K562 (cell line): ENCODE data around the gene COQ5. TPM values are rescaled to one million over a fixed set of nuclear protein-coding genes. Genes with fewer than 3 reads are reported as not detected.
"Not testable (repeated sequence)": the region's sequence is repeated elsewhere in the genome, so short reads cannot be mapped to it uniquely, and the experiment has no call there.

Source experiments
- ATAC-seq: fragments of 200-7000 bp; cut with Tn5 transposase; 3 replicates; pipeline ENCODE4 v1.9.1; 2020; ENCODE audit warnings: moderate library complexity
- BruUV-seq: library from RNA; stranded (reverse); fragments of 400-500 nt; replicated peaks from 2 replicates; lab custom pipeline; 2021; lab: Mats Ljungman, UMichigan
- CTCF ChIA-PET: fragments of 300-600 bp; formaldehyde crosslinking; extraction: SDS; loops from one replicate; lab custom pipeline; 2021; ENCODE audit warnings: low intra/inter-chr PET ratio; lab: Yijun Ruan, JAX
- POLR2A ChIA-PET: fragments of 300-600, 350-650 bp; sonication (Branson Sonifier 250); formaldehyde crosslinking; extraction: SDS; loops from one replicate; lab custom pipeline; 2021; ENCODE audit warnings: antibody characterized with exemption, inconsistent platforms; lab: Yijun Ruan, JAX
- DNase-seq, 4 experiments: peaks; one replicate each; pipeline versions ENCODE4 v3.0.0 to v3.0.0-alpha.2; 2011 to 2018; ENCODE audit warnings: low spot score in 3 of 4, mixed read lengths in 3 of 4; ENCODE audit errors: extremely low read depth in 1 of 4
- FAIRE-seq: peaks from 2 replicates; lab custom pipeline; 2011; peaks lifted over from hg19 to GRCh38; lab: Jason Lieb, UNC
- H2AFZ ChIP-seq: 2 replicates; pipeline ENCODE4 v1.6.0; 2011; ENCODE audit warnings: low read depth, low read length, control low read depth, inconsistent platforms
- H3K27ac ChIP-seq: fragments of 200-600 bp; 3 replicates; pipeline ENCODE4 v1.8.0; 2011; ENCODE audit warnings: low read depth, mild to moderate bottlenecking, control low read depth, inconsistent platforms, low read length, moderate library complexity, mixed read lengths; ENCODE audit errors: extremely low read depth
- H3K27me3 ChIP-seq, 2 experiments: fragments of 300-600 bp in 1 of 2; 2 replicates in 1 of 2; 3 replicates in 1 of 2; pipeline versions ENCODE4 v1.6.0 to v1.8.0; 2011; ENCODE audit warnings: inconsistent platforms in 2 of 2, low read length in 2 of 2, mild to moderate bottlenecking in 1 of 2, mixed read lengths in 1 of 2, moderate library complexity in 1 of 2; ENCODE audit not compliant: control insufficient read depth in 2 of 2, insufficient read depth in 2 of 2
- H3K36me3 ChIP-seq: fragments of 300-600 bp; 3 replicates; pipeline ENCODE4 v1.8.0; 2011; ENCODE audit warnings: mild to moderate bottlenecking, low read length, inconsistent platforms; ENCODE audit not compliant: control insufficient read depth, insufficient read depth
- H3K4me1 ChIP-seq, 2 experiments: fragments of 200-600 bp in 1 of 2; replicated peaks in 1 of 2; 2 replicates in 1 of 2; 3 replicates in 1 of 2; pipeline versions ENCODE4 v1.5.1 to v1.8.0; 2011; ENCODE audit warnings: inconsistent platforms in 2 of 2, low read length in 2 of 2, mild to moderate bottlenecking in 1 of 2, mixed read lengths in 1 of 2, moderate library complexity in 1 of 2; ENCODE audit not compliant: control insufficient read depth in 2 of 2, insufficient read depth in 2 of 2
- H3K4me2 ChIP-seq: 2 replicates; pipeline ENCODE4 v1.6.1; 2011; ENCODE audit warnings: low read length, control low read depth, inconsistent platforms, mixed read lengths; ENCODE audit not compliant: insufficient read depth
- H3K4me3 ChIP-seq: fragments of 200-600 bp; sonication (generic), shearing (Covaris generic); 2 replicates; pipeline ENCODE4 v1.5.1; 2016; ENCODE audit warnings: control low read depth, inconsistent platforms
- H3K79me2 ChIP-seq: fragments of 200-600 bp; 3 replicates; pipeline ENCODE4 v1.8.0; 2011; ENCODE audit warnings: low read length, inconsistent platforms; ENCODE audit not compliant: control insufficient read depth, insufficient read depth
- H3K9ac ChIP-seq, 2 experiments: 2 replicates each; pipeline versions ENCODE4 v1.6.0 to v1.6.1; 2011; ENCODE audit warnings: low read depth in 2 of 2, low read length in 2 of 2, control low read depth in 1 of 2, inconsistent platforms in 1 of 2, mild to moderate bottlenecking in 1 of 2, mixed read lengths in 1 of 2; ENCODE audit not compliant: insufficient read depth in 1 of 2
- H3K9me1 ChIP-seq: one replicate; pipeline ENCODE4 v1.6.0; 2011; ENCODE audit warnings: inconsistent platforms, mild to moderate bottlenecking, low read length, moderate library complexity; ENCODE audit not compliant: control insufficient read depth, insufficient read depth
- H3K9me3 ChIP-seq: replicated peaks from 2 replicates; pipeline ENCODE4 v1.5.1; 2011; ENCODE audit warnings: low read depth, low read length, inconsistent platforms; ENCODE audit not compliant: control insufficient read depth, insufficient read depth
- H4K20me1 ChIP-seq: replicated peaks from 2 replicates; pipeline ENCODE4 v1.6.1; 2011; ENCODE audit warnings: low read length, inconsistent platforms, mixed read lengths; ENCODE audit not compliant: control insufficient read depth, insufficient read depth
- ZBTB1 ChIP-seq: sonication (generic); formaldehyde crosslinking; IDR thresholded peaks from 2 replicates; pipeline ENCODE4 v1.8.1; 2023; ENCODE audit warnings: missing genetic modification reagents, low read depth, mild to moderate bottlenecking, borderline replicate concordance
- ZHX1 ChIP-seq: fragments of 150-350 bp; conservative IDR thresholded peaks from 2 replicates; pipeline ENCODE4 v1.6.1; 2014; ENCODE audit warnings: low read length
- WGBS: fragments of 100-300 bp; shearing (Covaris generic); methylation state at CpG from one replicate; pipeline ENCODE4 v1.1.6; 2016; ENCODE audit warnings: low coverage, mixed read lengths; ENCODE audit not compliant: insufficient coverage; ENCODE audit errors: missing lambda C conversion rate; 5-methylcytosine and 5-hydroxymethylcytosine counted together
- in situ Hi-C: fragments of 300-500 bp; cut with MboI; formaldehyde crosslinking; loops from 4 replicates; pipeline ENCODE4 v1.15.0; 2018; ENCODE audit warnings: inconsistent platforms, mixed read lengths
- intact Hi-C: fragments of 100-400 bp; cut with micrococcal nuclease; formaldehyde crosslinking; loops from 2 replicates; pipeline ENCODE4 v1.14.2; 2022
- polyA plus RNA-seq, 8 experiments: library from polyadenylated mRNA; depleted of rRNA in 4 of 8; stranded (reverse) in 5 of 8; unstranded in 3 of 8; fragments of >200 nt; fragmentation: Nextera tagmentation in 2 of 8; fragmentation: Illumina TruSeq in 1 of 8; extraction: Ambion mirVana in 2 of 8; extraction: Trizol in 1 of 8; gene quantifications; 2 replicates each; pipeline versions ENCODE4 v1.2.1 to v1.2.3, GENCODE V29; 2011 to 2014; ENCODE audit warnings: inconsistent platforms in 1 of 8, missing spikeins in 1 of 8
- total RNA-seq, 7 experiments: library from RNA; depleted of rRNA in 6 of 7; stranded (reverse); fragments of >200 nt in 6 of 7; fragmentation: Illumina TruSeq in 2 of 7; extraction: Trizol in 2 of 7; gene quantifications; 2 replicates each; pipeline versions ENCODE4 v1.2.1 to v1.2.3, GENCODE V29; 2011 to 2021; ENCODE audit warnings: low replicate concordance in 1 of 7

COQ5 gene
- total and polyA plus RNA-seq, 9 of the 15 experiments (the other 6 are each of a cell fraction or from before 2014, with no cell fraction given) = 19.2 to 59.7 (median 30.4) TPM

- Histone ChIP-seq H3K9ac (no peak overlapping the region), H3K4me3 (no peak overlapping the region), H4K20me1 (no peaks in the 10 kb centered on the region), H3K9me1 (no peaks in the 10 kb centered on the region), H3K36me3 (no peaks in the 10 kb centered on the region), H3K27me3 (no peaks in the 10 kb centered on the region), H3K27ac (no peak overlapping the region), H3K79me2 (no peaks in the 10 kb centered on the region), H2AFZ (no peak overlapping the region), H3K9me3 (no peaks in the 10 kb centered on the region), H3K4me1 (peaks cover 3 to 5% of the 10 kb centered on the region in 2 experiments; a peak in 3 of 5 replicates), H3K4me2 (no peak overlapping the region)
- in situ Hi-C loops = no loop called here
- no TSS peak for BruUV-seq
- ChIA-PET POLR2A (interaction anchor here (0.7 to 1.2 kb wide), 2 partner anchors 17 to 53 kb away, joined by 3 read pairs; no protein-coding TSS in a partner anchor), CTCF (no interaction called here)
- TF ChIP-seq ZBTB1 (no peak), ZHX1 (no peak)
- DNase-seq (no peak), FAIRE-seq (no peak), ATAC-seq (no peak)
- 88% methylated on average over 9 of the region's 9 CpGs for WGBS
- intact Hi-C loops = no loop called here
These were observed 6.4 kb downstream of the COQ5 start for GRCh38 chr12:120522568-120522967.

GRCh38 chr12:120519324-120519723, 9.6 kb downstream of the COQ5 start:
- H3K79me2 ChIP-seq, FAIRE-seq, POLR2A ChIA-PET, H3K4me1 ChIP-seq, ATAC-seq, H4K20me1 ChIP-seq, H3K9ac ChIP-seq, DNase-seq, H3K9me3 ChIP-seq, intact Hi-C loops, CTCF ChIA-PET, H3K9me1 ChIP-seq, in situ Hi-C loops, H3K4me2 ChIP-seq, H2AFZ ChIP-seq, H3K4me3 ChIP-seq, H3K27me3 ChIP-seq, H3K27ac ChIP-seq, BruUV-seq: not testable (repeated sequence)
- peaks cover 16% of the 10 kb centered on the region; the same call in 1 of the 3 replicates for H3K36me3 ChIP-seq
- 94% methylated on average over 8 of the region's 8 CpGs for WGBS
